Measurements from ENCODE around the gene RETN.

GRCh38 chr19:7665076-7665475 lies 3.8 kb upstream of the RETN start:
- TF ChIP-seq EZH2 (IDR thresholded peaks at IDR 0.05; ENCODE audit: insufficient read depth, poor library complexity, severe bottlenecking) = no peak
- no peak for TF ChIP-seq EZH2phosphoT487 (IDR thresholded peaks at IDR 0.05; ENCODE audit: insufficient read depth, low read depth)
